ENCODE results near the gene WT1. TPM values are rescaled to one million over a fixed set of nuclear protein-coding genes. Genes with fewer than 3 reads are reported as not detected.
"Not testable (repeated sequence)": the region's sequence is repeated elsewhere in the genome, so short reads cannot be mapped to it uniquely, and the experiment has no call there.

WT1 gene
- total RNA-seq (2014; rRNA removed; shearing (Covaris generic)) = 0.35 and 0.69 TPM in 2 replicates
- polyA plus RNA-seq (2015; cell fraction: cytosol; rRNA removed) = 0.96 and 2.7 TPM in 2 replicates
- 0.85 and 1.8 TPM in 2 replicates for polyA plus RNA-seq (2015; cell fraction: nucleus; rRNA removed)

GRCh38 chr11:32435511-32435941, at the start of gene WT1:
TSS of gene WT1 (minus strand) at chr11:32435539.
- peak; percentile 16 for DNase-seq (ENCODE audit: low read depth, low spot score)
- in situ Hi-C loops (cut with HindIII; ENCODE audit: low pct_unique_long_range_greater_than_20kb, low sequenced_read_pairs) = no loop called here

DNA sequence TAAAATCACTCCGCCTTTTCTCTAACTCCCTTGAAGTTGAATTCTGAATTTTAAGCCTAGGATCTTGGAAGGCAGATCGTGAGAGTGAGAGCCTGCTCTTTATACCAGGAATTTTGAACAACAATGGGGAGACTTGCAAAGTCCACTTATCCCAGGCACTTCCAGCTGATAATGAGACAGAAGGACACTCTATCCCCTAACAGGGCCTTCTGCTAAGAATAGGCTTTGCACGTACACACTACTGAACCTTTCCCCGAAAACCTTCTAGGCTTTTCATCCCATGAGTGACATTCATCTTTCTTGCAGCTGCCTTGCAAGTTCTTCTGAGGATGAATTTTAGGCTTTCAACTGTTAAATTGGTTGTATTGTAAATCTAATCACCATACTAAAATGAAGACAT, 44.0 kb upstream of the WT1 start:
- no peak for DNase-seq (ENCODE audit: low read depth, low spot score)
- in situ Hi-C loops (cut with HindIII; ENCODE audit: low pct_unique_long_range_greater_than_20kb, low sequenced_read_pairs) = no loop called here

DNA sequence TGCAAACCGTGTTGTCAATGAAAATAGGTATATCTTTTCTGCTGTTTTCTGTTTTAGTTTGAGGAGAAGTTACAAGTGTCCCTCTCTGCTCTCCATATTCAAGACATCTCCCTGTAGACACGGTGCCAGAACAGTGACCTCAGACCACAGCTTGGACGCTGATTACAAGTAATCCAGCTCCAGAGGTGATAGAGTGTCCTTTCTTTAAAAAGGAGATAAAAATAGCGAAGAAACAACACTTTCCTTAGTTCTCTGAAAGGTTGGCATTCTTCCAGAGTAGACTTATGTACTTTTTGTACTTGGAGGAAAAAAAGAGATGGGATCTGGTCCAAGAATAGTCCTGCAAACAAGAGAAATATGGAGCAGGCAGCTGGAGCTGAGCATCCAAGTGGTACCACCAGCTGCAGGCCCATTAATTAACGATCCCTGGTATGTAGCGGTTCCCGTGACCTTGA, 43.0 kb upstream of the WT1 start:
- in situ Hi-C loops (cut with HindIII; ENCODE audit: low pct_unique_long_range_greater_than_20kb, low sequenced_read_pairs) = no loop called here
- DNase-seq (ENCODE audit: low read depth, low spot score) = no peak

GRCh38 chr11:32473282-32473909, 38.1 kb upstream of the WT1 start:
- in situ Hi-C loops (cut with HindIII; ENCODE audit: low pct_unique_long_range_greater_than_20kb, low sequenced_read_pairs) = no loop called here
- DNase-seq (ENCODE audit: low read depth, low spot score) = no peak

DNA sequence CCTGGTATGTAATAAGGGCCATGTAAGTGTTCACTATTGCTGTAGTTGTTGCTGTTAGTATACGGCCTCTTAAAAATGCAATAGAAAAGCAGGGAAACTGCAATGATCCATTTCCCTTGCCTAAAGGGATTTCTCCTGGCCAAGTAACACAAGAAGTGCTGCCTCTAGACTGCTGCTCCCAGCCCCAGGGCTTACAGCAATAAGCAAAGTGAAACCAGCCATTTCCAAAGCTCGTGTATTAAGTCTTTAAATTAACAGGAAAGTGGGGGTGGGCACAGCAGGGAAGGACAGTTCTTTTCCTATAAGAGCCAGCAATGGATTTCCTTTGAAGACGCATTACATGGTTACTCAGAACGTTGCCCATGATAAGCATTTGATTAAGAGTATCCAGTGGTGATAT, 36.9 kb upstream of the WT1 start:
- in situ Hi-C loops (cut with HindIII; ENCODE audit: low pct_unique_long_range_greater_than_20kb, low sequenced_read_pairs) = no loop called here
- no peak for DNase-seq (ENCODE audit: low read depth, low spot score)

DNA sequence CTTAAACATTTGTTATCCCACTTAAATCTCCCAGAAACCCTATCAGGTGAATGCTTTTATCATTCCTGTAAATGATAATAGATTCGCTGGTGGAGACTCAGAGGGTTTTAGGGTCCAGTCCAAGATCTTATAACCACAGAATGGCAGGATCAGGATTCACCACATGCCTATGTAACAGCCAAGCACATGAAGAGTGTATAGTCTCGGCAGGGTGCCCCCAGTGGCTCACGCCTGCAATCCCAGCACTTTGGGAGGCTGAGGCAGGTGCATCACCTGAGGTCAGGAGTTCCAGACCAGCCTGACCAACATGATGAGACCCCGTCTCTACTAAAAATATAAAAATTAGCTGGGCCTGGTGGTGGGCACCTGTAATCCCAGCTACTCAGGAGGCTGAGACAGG, 36.2 kb upstream of the WT1 start:
- DNase-seq (ENCODE audit: low read depth, low spot score); in situ Hi-C loops (cut with HindIII; ENCODE audit: low pct_unique_long_range_greater_than_20kb, low sequenced_read_pairs): not testable (repeated sequence)

DNA sequence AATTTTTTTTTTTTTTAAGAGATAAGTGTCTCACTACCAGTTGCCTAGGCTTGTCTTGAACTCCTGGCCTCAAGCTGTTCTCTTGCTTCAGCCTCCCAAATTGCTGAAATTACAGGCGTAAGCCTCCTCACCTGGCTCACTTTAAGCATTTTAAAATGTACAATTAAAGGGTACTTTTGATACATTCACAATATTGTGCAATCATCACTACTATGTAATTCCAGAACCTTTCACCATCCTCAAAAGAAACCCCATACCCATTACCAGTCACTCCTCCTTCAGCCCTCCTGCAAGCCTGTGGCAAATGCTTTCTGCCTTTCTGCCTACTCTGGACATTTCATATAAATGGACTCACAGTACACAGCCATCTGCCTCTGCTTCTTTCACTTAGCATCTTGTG, 34.5 kb upstream of the WT1 start:
- in situ Hi-C loops (cut with HindIII; ENCODE audit: low pct_unique_long_range_greater_than_20kb, low sequenced_read_pairs) = no loop called here
- DNase-seq (ENCODE audit: low read depth, low spot score) = no peak

GRCh38 chr11:32466279-32466915, 31.1 kb upstream of the WT1 start:
- no peak for DNase-seq (ENCODE audit: low read depth, low spot score)
- in situ Hi-C loops (cut with HindIII; ENCODE audit: low pct_unique_long_range_greater_than_20kb, low sequenced_read_pairs) = no loop called here

- in situ Hi-C loops (cut with HindIII; ENCODE audit: low pct_unique_long_range_greater_than_20kb, low sequenced_read_pairs) = no loop called here
Observed at GRCh38 chr11:32464078-32464477, 28.7 kb upstream of the WT1 start.

DNA sequence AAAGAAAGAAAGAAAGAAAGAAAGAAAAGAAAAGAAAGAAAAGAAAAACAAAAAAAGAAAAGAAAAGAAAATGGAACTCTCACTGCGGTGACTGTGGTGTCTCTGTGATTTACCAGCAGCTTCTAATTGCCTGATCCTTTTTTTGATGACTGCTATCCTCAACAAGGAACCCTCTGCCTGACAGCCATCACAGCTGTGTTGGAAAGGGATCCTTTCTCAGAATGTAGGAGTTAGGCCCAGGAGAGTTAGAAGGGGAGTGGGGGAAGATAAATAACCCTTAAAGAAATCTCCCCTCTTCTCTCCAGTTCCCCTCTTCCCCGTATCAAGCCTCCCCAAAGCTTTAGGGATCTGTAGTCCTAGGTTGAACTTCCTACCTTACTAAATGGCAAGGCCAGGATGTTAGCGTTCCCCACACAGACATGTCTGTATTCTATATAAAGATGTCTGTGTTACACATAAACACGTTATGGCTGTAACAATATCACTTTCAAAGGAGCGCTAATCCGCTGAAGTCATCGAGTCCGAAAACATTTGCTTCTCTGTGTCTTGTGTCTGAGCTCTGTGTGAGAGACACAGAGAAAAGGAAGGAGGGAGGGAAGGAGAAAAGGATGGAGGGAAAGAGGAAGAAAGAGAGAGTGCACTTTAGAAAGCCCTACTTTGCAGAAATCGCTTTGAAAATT, 26.8 kb upstream of the WT1 start:
- peak; percentile 62 for DNase-seq (ENCODE audit: low read depth, low spot score)
- in situ Hi-C loops (cut with HindIII; ENCODE audit: low pct_unique_long_range_greater_than_20kb, low sequenced_read_pairs) = no loop called here

More at GRCh38 chr11:32464078-32464477, 28.7 kb upstream of the WT1 start:
- DNase-seq (ENCODE audit: low read depth, low spot score) = no peak

DNA sequence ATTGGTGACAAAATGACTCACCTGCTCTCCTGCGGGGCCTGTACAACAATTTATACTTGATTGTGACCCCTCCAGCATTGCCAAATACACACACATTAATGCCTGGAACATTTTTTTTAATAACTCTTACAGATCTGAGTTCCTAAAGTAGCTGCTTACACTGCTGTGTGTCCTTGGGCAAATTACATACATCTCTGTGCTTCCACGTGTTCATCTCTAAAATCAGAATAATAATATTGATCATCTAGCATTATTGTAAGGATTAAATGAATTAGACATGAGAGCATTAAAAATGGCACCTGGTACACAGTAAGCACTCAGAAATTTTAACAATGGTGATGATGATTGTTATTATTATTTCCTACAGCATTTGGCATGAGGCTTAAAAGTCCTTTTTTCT, 21.5 kb upstream of the WT1 start:
- in situ Hi-C loops (cut with HindIII; ENCODE audit: low pct_unique_long_range_greater_than_20kb, low sequenced_read_pairs) = no loop called here
- no peak for DNase-seq (ENCODE audit: low read depth, low spot score)

GRCh38 chr11:32454993-32455392, 19.7 kb upstream of the WT1 start:
- DNase-seq (ENCODE audit: low read depth, low spot score) = no peak
- in situ Hi-C loops (cut with HindIII; ENCODE audit: low pct_unique_long_range_greater_than_20kb, low sequenced_read_pairs) = no loop called here

- in situ Hi-C loops (cut with HindIII; ENCODE audit: low pct_unique_long_range_greater_than_20kb, low sequenced_read_pairs) = no loop called here
- DNase-seq (ENCODE audit: low read depth, low spot score) = peak; percentile 85
Observed at GRCh38 chr11:32451808-32452207, 16.5 kb upstream of the WT1 start.

DNA sequence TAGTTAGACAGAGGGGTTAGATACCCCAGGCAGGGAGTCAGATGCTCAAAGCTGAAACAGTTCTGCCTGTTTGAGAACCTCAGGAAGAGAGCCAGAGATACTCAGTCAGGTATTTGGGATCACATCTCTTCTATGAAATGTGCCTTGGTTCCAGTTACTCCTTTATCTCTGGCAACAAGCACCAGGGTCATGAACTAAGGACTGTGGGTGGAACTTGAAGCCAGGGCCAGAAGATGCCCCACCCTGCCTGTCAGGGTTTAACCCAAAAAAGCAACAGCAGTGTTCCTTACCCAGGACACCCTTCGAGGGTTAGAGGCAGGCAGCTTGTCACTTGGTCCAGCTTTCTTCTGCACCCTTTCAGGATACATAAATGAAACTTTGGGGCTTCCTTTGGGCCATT, 15.0 kb upstream of the WT1 start:
- in situ Hi-C loops (cut with HindIII; ENCODE audit: low pct_unique_long_range_greater_than_20kb, low sequenced_read_pairs) = no loop called here
- DNase-seq (ENCODE audit: low read depth, low spot score) = no peak

GRCh38 chr11:32448232-32448631, 12.9 kb upstream of the WT1 start:
- peak; percentile 78 for DNase-seq (ENCODE audit: low read depth, low spot score)
- in situ Hi-C loops (cut with HindIII; ENCODE audit: low pct_unique_long_range_greater_than_20kb, low sequenced_read_pairs) = no loop called here

DNA sequence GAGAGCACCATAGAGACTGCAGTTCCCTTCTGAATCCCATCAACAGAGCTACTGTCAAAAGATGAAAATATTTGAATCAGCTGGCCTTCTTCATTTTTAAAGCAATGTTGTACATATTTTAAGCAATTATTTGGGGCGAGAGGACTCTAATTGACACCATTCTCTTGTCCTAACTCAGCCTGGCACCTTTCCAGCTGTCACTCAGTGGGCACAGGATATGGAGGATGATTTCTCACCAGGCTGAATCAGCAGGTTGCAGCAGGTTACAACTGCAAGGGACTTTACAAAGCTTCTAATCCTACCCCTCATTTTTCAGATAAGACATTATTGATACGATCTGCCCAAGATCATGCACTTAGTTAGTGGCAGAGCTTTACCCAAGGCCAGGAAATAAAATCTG, 11.9 kb upstream of the WT1 start:
- in situ Hi-C loops (cut with HindIII; ENCODE audit: low pct_unique_long_range_greater_than_20kb, low sequenced_read_pairs) = no loop called here

GRCh38 chr11:32446227-32446626, 10.9 kb upstream of the WT1 start:
- in situ Hi-C loops (cut with HindIII; ENCODE audit: low pct_unique_long_range_greater_than_20kb, low sequenced_read_pairs) = no loop called here
- DNase-seq (ENCODE audit: low read depth, low spot score) = no peak

More for the DNA sequence above, 11.9 kb upstream of the WT1 start:
- DNase-seq (ENCODE audit: low read depth, low spot score) = no peak

GRCh38 chr11:32444186-32444585, 8.8 kb upstream of the WT1 start:
- no peak for DNase-seq (ENCODE audit: low read depth, low spot score)
- in situ Hi-C loops (cut with HindIII; ENCODE audit: low pct_unique_long_range_greater_than_20kb, low sequenced_read_pairs) = no loop called here

DNA sequence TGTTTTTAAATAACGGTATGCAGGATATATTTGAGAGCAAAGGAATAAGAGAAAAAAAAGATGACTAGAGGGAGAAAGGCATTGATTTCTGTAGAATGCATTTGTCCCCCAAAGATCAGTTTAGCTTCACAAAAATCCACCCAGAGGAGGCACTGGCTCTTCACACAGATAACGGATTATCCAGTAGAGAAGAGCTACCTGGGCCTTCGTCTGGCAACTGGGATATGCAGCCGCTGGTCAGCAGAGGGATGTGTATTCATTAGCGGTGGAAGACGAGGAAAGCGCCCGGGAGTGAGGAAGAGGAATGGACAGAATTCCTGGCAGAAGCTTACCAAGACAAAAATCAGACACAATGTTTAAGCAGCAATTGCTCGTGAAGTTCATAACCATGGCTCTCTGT, 5.6 kb upstream of the WT1 start:
- in situ Hi-C loops (cut with HindIII; ENCODE audit: low pct_unique_long_range_greater_than_20kb, low sequenced_read_pairs) = no loop called here
- DNase-seq (ENCODE audit: low read depth, low spot score) = no peak
